ENCODE data around the gene COX6A2.

GRCh38 chr16:31466381-31466841, 38.3 kb upstream of the COX6A2 start:
- TF ChIP-seq CTCF (IDR thresholded peaks at IDR 0.05 in 8 of 11, conservative IDR thresholded peaks at IDR 0.05 in 3 of 11), result no peak
- TF ChIP-seq POLR2A (IDR thresholded peaks at IDR 0.05), result no peak
- TF ChIP-seq POLR2AphosphoS5 (IDR thresholded peaks at IDR 0.05), result no peak
